Measurements from ENCODE around the gene DGKH. TPM values are rescaled to one million over a fixed set of nuclear protein-coding genes. Genes with fewer than 3 reads are reported as not detected.

Gene DGKH
- total RNA-seq, 4 donors from 2014 or later = 15.0 to 20.8 (median 17.1) TPM

DNA sequence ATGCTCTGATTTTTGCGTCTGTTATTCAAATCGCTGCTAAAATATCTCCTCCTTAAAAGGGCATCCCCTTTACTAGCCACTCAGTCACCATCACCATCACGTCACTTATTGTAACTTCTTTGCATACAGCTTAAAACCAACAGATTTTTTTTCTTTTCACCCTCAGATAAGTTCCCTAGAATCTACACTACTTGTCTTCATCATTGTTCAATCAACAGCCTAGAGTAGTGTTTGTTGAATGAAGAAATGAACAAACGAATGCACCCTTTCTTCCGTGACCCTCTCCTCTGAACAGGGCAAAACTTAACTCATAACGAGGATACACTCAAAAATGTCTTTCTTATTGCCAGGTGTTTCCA lies 222.4 kb downstream of the DGKH start:
- Histone ChIP-seq H3K4me3 (peak overlapping the region; percentile 90 to 98 (median 94)), H3K27ac (replicated peaks in 1 of 4) (peak overlapping the region; percentile 89 to 97 (median 92)), H3K36me3 (no peaks in the 10 kb centered on the region), H3K27me3 (peaks cover 0 to 4% (median 0%) of the 10 kb centered on the region in 4 donors), H3K4me1 (peaks cover 7 to 30% (median 26%) of the 10 kb centered on the region in 4 donors), H3K9me3 (no peaks in the 10 kb centered on the region)
- no peak for TF ChIP-seq EP300 (IDR thresholded peaks at IDR 0.05)
- TF ChIP-seq POLR2AphosphoS5 (IDR thresholded peaks at IDR 0.05) = no peak
- TF ChIP-seq, protein P1, sequence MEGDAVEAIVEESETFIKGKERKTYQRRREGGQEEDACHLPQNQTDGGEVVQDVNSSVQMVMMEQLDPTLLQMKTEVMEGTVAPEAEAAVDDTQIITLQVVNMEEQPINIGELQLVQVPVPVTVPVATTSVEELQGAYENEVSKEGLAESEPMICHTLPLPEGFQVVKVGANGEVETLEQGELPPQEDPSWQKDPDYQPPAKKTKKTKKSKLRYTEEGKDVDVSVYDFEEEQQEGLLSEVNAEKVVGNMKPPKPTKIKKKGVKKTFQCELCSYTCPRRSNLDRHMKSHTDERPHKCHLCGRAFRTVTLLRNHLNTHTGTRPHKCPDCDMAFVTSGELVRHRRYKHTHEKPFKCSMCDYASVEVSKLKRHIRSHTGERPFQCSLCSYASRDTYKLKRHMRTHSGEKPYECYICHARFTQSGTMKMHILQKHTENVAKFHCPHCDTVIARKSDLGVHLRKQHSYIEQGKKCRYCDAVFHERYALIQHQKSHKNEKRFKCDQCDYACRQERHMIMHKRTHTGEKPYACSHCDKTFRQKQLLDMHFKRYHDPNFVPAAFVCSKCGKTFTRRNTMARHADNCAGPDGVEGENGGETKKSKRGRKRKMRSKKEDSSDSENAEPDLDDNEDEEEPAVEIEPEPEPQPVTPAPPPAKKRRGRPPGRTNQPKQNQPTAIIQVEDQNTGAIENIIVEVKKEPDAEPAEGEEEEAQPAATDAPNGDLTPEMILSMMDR (IDR thresholded peaks at IDR 0.05) = no peak
- no peak for TF ChIP-seq POLR2A (IDR thresholded peaks at IDR 0.05; ENCODE audit: low read depth)
- no peak for DNase-seq (ENCODE audit: extremely low spot score)
- intact Hi-C loops (cut with DNase I) = no loop called here
- WGBS = 82% methylated on average over 6 of the region's 6 CpGs

DNA sequence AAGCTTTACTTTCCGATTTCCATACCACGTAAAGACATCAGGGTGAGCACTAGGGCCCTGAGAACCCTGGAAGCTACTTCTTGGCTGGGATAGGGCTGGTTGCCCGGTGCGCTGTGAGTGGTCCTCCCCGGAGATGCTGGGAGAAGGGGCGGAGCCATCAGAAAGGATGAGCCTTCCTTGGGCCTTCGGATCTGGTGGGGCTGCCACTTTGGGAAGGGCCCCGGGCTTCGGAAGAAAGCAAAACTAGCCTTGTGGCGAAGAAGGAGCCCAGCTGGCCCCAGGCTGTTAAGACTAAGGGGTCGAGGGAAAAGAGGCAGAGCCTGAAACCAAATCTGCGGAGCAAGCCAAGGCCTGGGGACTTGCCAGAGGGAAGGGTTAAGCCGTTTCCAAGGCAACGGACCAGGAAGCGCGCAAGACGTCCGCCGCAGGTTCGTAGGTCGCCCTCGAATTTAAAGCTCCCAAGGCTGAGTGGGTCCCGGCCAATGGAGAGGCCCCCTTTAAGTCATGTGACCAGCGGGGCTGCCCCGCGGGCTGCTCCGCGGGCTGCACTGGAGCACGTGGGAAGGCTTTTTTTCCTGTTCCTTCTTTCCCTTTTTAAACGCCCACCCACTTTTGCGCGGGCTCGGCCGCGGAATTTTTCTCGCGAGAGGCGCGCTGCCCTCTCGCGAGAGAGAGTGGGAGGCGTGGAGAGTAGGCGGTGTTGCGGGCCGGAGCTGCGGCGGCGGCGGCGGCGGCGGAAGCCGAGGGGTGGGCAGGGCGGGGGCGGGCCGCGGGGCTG lies 223.1 kb downstream of the DGKH start:
- no peaks in the 10 kb centered on the region for H3K36me3 ChIP-seq
- TF ChIP-seq POLR2AphosphoS5 (IDR thresholded peaks at IDR 0.05) = peak; percentile 25 to 70
- no peak for TF ChIP-seq EP300 (IDR thresholded peaks at IDR 0.05)
- TF ChIP-seq, protein P1 (IDR thresholded peaks at IDR 0.05) = no peak
- intact Hi-C loops (cut with DNase I) = no loop called here
- peak overlapping the region; percentile 90 to 98 (median 94) for H3K4me3 ChIP-seq
- H3K27ac ChIP-seq (replicated peaks in 1 of 4) = peak overlapping the region; percentile 89 to 97 (median 92)
- peaks cover 7 to 34% (median 27%) of the 10 kb centered on the region in 4 donors for H3K4me1 ChIP-seq
- peaks cover 0 to 4% (median 0%) of the 10 kb centered on the region in 4 donors for H3K27me3 ChIP-seq
- peak; percentile 99 for DNase-seq (ENCODE audit: extremely low spot score)
- 6% methylated on average over 38 of the region's 57 CpGs for WGBS
- no peaks in the 10 kb centered on the region for H3K9me3 ChIP-seq

DNA sequence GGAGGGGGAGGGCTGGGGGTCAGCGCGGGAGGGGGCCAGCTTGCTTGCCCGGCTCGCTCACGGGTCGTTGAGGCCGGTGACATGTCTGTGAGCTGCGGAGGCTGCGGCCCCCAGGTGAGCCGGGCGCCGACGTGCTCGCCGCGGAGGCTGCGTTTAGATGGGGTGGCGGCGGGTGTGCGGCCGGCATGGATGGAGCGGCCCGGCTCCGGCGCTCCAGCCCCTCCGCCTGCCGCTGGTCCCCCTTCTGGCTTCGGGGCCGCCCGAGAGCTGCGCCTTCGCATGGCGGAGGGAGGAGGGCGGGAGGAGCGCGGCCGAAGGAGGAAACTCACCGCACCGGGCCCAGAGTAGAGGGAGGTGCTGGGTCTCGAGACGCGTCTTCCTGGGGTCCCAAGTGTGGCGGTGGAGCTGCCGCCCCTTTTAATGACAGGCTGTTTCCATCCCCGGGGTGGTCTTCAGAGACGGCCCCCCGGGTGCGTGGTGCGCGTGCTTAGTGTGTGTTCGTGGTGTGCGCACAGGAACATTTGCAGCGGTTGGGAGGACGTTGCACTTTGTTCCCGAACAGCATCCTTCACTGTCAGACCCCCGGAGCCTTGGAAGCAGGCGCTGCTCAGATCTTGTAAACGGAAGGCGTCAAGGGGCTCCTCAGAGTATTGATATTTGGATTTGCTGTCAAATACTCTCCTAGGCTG lies 223.8 kb downstream of the DGKH start, which contains the start of gene AKAP11:
Gene AKAP11, plus strand, starts transcription at position 38 of the 689 bp plus-strand sequence. CDS start 14,197 bp downstream, outside the sequence.
- WGBS = 1% methylated on average over 33 of the region's 59 CpGs
- intact Hi-C loops (cut with DNase I) = no loop called here

DNA sequence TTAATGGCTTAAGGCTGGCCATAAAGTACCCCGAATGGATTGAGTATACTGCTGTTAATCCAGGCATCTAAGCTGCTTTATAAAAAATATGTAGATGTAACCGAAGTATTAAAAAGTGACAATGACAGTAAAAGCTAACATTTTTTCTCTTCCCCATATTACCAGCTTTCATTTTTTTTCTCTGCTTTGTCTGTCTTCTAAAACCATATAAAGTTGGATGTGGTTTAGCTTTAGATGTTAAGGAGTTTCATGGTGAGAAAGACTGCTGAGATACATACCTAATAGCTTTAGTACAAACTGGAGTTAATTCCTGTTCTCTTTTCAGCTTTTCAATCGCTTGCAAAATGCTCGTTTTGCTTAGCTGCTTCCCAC lies 224.3 kb downstream of the DGKH start:
- H3K27ac ChIP-seq (replicated peaks in 1 of 4) = peak overlapping the region; percentile 89 to 97 (median 92)
- intact Hi-C loops (cut with DNase I) = no loop called here
- H3K36me3 ChIP-seq = no peaks in the 10 kb centered on the region
- peaks cover 7 to 43% (median 27%) of the 10 kb centered on the region in 4 donors for H3K4me1 ChIP-seq
- DNase-seq (ENCODE audit: extremely low spot score) = no peak
- 4% methylated on average over 4 of the region's 4 CpGs for WGBS
- no peaks in the 10 kb centered on the region for H3K27me3 ChIP-seq
- peak overlapping the region; percentile 90 to 98 (median 94) for H3K4me3 ChIP-seq
- TF ChIP-seq, protein P1 (IDR thresholded peaks at IDR 0.05) = no peak
- no peak for TF ChIP-seq POLR2AphosphoS5 (IDR thresholded peaks at IDR 0.05)
- no peak for TF ChIP-seq EP300 (IDR thresholded peaks at IDR 0.05)
- H3K9me3 ChIP-seq = no peaks in the 10 kb centered on the region

More for the DNA sequence above, 223.8 kb downstream of the DGKH start, which contains the start of gene AKAP11:
- TF ChIP-seq EP300 (IDR thresholded peaks at IDR 0.05) (no peak), POLR2AphosphoS5 (IDR thresholded peaks at IDR 0.05) (peak in 1 of 2 donors; percentile 48)
- Histone ChIP-seq H3K4me3 (peak within 1 kb of the TSS; percentile 90 to 98 (median 94)), H3K9me3 (no peaks in the 10 kb centered on the region), H3K4me1 (peaks cover 7 to 38% (median 27%) of the 10 kb centered on the region in 4 donors), H3K36me3 (no peaks in the 10 kb centered on the region), H3K27ac (replicated peaks in 1 of 4) (peak within 1 kb of the TSS; percentile 89 to 97 (median 92)), H3K27me3 (no peaks in the 10 kb centered on the region)
- DNase-seq (ENCODE audit: extremely low spot score) = peak; percentile 91

Data from esophagus muscularis mucosa (tissue), 4 donors.